Hematopoietic multipotent progenitor cell treated with erythropoietin and hydrocortisone succinate and interleukin-3 and kit ligand, for 15 days (in vitro differentiated cells): ENCODE results near the gene CBX6.
"Not testable (repeated sequence)": the region's sequence is repeated elsewhere in the genome, so short reads cannot be mapped to it uniquely, and the experiment has no call there.

Experiments used
- DNase-seq: peaks from one replicate; pipeline ENCODE4 v3.0.0-alpha.2; 2015; ENCODE audit warnings: low spot score

Gene CBX6

DNA sequence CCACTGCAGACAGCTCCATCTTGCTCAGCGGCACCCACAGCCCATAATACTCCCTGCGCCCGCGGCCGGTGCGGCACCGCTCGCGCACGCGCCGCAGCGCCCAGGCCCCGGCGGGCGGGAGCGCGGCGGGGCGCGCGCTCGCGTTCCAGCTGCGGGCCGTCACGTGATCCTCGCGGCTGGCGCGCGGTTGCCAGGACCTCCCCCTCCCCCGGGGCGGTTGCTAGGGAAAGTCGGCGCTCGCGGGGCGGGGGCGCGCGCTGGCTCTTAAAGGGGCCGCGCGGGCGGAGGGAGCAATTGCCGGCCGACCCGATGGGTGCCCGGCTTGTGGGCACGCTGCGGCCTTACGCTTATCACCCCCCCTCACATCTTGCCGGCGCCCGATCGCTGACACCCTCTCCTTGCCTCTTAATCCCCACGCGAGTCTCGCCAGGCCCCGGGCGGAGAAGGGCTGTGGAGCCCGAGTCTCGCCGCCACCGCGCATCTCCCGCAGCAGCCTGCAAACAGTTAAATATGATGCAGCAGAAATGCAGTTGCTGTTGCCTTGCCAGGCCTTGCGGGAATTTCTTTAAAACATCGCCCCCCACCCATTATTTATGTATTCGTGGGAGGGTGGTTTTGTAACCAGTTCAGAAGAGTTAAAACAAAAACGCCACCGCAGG lies at the start of gene CBX6:
TSS of gene CBX6 (minus strand) at position 45 of the 659 bp plus-strand sequence. CDS start at position 19, 26 bp downstream.
- DNase-seq, result peak; percentile 81

DNA sequence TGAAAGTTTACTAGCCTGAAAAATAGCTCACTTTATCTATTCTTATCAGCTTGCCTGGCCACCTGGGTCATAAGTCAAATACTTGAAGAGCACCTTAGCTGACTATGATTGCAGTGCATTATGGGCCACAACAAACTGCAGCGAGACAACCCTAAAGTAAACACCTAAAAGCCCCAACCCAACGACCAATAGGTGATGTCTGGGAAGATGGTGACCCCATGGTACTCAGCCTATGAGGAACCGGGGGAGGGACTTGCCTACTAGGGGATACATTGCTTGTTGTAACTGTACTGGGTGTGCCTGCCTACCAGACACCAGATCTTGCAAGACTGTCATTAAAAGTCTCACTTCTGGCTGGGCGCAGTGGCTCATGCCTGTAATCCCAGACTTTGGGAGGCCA lies 49.8 kb upstream of the CBX6 start:
- no peak for DNase-seq

DNA sequence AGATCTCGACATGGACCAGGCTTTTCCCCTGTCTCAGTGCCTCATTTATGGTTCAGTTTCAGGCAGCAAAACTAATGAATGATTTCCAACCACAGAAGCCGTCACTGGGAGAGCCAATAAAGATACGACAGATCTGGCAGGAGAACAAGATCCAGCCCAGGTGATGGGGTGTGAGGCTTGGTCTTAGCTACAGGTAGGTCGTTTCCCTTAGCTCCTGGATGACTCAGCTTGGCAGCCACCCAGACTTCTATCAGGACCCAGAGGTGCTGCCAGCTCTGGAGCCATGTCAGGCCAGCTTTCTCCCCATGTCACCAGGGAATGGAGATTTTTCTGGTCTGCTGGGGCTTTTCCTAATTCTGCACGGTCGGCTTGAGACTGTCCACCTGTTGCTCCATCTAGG lies 49.1 kb upstream of the CBX6 start:
- DNase-seq, result no peak

DNA sequence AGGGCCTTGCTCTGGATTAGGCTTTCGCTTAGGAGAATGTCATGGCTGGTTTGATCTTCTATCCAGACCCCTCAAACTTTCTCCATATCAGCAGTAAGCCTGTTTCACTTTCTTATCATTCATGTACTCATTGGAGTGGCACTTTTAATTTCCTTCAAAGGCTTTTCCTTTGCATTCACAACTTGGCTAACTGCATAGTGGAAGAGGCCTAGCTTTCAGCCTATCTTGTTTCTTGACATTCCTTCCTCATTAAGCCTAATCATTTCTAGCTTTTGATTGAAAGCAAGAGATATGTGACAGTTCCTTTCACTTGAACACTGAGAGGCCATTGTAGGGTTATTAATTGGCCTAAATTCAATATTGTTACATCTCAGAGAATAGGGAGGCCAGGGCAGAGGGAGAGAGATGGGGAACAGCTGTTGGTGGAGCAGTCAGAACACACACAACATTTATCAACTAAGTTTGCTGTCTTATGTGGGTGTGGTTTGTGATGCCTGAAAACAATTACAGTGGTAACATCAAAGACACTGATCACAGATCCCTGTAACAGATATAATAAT lies 47.7 kb upstream of the CBX6 start:
- DNase-seq, result no peak

DNA sequence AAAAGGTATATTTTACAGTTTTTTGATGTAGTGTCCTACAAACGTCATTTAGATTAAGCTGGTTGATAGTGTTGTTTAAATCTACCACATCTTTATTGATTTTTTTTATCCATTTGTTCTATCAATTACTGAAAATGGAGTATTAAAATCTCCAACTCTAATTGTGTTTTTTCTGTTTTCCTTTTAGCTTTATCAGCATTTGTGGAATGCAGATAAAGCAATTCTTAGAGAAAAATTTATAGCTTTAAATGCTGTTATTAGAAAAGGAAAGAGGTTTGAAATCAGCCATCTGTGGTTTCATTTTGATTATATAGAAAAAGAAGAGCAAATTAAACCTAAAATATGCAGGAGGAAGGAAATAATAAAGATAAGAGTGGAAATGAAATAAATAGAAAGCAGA lies 39.4 kb upstream of the CBX6 start:
- DNase-seq, result no peak

DNA sequence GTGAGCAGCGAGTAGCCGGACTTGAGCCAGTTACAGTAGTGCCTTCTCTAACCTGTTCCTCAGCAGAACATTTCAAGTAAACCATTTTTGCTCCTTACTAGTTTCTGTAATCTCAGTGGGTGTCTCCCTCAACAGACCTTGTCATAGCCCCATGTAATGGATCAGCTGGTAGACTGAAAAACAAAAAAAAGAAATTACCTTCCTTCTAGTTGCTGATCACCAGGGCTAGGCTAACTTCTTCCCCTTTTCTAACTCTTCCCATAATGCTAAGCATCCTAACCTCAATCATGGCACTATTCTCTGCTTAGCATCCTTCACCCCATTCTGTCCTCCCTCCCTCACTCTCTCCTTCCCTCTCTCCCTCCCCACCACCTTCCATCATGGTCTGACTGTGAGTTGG lies 35.8 kb upstream of the CBX6 start:
- DNase-seq, result no peak

DNA sequence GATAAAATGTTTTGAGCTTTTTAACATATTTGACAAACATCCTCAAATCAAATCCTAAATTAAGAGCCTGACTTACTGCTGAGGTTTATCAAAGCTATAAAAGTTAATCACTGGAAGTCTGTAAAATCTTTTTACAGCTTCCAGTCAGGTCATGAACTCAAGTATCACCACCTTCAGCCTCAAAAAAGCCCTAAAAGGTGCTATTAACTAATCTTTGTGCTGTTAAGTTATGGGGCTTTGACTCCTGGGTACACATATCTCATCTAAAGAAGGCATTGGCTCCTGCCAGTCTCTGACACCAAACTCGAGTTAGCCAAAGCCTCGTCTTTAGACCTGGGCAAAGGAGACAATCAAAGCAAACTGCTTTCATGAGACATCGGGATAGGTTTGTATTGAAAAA lies 34.0 kb upstream of the CBX6 start:
- DNase-seq, result no peak

DNA sequence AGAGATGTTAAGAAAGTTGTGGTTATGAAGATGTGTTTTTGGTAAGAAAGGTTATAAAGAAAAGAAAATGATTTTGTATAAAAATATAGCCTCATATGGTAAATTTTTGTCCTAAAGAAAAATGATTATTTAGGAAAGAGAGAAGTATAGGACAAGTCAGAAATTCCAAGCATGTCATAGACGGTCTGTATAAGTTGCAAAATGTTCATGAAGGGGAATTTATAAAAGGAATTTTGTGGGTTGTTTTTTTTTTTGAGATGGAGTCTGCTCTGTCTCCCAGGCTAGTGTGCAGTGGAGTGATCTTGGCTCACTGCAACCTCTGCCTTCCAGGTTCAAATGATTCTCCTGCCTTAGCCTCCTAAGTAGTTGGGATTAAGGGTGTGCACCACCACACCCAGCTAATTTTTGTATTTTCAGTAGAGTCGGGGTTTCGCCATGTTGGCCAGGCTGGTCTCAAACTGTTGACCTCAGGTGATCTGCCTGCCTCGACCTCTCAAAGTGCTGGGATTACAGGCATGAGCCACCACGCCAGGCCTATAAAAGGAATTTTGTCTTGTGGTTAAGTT lies 32.1 kb upstream of the CBX6 start:
- not testable (repeated sequence) for DNase-seq

DNA sequence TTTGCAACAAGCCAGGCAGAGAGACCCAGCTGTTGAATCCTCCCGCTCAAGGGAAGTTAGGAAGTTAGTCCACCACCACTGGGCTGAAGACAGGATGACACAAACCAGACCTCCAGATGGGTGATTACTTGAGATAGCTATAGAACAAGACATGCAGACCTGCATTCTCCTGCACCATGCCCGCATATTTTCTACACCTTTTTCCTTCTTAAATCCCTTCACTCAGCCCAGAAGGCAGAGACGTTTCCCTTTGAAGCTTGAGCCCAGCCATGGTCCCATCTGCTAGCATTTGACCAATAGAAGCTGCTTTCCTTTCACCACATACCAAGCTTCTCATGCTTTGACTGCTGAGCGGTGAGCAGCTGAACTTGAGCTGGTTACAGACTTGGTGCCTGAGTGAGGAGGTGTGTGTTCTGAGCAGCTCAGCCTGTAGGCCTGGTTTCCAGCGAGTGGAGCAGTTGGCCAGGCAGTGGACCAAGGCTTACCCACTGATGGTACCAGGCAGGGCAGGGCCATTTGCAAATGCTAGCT lies 29.2 kb upstream of the CBX6 start:
- no peak for DNase-seq

DNA sequence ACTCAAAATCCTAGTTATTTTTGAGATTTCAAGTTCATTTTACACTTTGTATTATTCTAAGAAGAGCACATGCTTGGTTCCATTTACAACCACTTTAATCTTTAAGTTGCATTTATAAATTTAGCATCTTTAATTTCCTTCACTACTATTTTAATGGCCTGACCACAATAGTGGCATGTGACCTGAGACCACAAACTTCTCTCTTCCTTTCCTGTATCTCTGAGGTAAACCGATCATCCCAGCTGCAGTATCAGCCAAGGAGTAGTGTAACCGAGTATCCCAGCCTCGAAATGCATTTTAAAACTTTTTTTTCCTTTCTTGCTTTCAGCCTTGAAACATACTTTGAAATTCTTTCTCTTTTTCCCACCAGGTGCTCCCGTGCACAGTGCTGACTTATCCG lies 28.7 kb upstream of the CBX6 start:
- DNase-seq, result no peak

DNA sequence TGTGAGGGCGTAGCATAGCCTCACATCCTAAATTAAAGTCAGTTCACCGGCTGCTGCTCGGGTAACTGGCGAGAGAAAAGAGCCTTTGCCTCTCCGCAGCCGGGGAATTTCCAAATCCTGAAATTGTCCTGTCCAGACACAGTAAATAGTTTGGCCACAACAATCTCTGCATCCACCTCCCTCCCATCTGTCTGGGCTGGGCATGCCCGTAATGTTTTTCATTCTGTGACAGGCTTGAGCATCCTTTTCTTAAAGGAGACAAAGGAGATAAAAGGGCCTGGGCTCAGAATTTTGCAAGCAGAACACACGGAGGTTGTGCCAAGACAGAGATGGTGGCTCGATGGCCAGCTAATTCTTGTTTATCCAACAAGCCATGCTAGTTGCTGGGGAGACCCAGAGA lies 19.2 kb upstream of the CBX6 start:
- DNase-seq, result no peak

DNA sequence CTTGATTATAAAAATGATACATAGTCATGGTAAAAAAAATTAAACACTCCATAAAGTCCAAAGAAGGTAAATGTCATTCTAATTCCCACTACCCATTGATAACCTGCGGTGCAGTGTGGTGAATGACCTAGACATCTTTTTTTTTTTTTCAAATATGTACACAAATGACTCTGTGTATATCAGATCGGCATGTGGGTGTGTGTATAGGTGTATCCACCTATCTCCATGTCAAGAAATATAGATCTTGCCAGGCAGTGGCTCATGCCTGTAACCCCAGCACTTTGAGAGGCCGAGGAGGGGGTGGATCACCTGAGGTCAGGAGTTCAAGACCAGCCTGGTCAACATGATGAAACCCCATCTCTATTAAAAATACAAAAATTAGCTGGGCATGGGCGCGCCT lies 18.4 kb upstream of the CBX6 start:
- no peak for DNase-seq

DNA sequence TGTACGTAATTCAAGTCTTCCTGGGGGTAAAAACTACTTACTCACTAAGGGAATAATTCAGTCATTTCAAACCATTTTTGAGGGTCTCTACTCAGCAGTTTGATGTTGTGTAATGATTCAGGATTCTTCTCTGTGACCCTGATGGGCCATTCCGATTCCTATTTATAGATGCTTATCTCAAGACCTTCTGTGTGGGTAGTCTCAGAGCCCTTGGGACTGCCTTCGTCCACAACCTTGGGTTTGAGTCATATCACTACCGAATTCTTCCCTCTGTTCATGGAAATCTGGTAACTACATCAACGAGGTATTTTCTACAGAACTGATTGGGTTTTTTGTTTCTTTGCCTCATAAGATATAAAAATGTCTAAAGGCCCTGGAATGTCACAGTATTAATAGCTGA lies 14.3 kb upstream of the CBX6 start:
- DNase-seq, result no peak

DNA sequence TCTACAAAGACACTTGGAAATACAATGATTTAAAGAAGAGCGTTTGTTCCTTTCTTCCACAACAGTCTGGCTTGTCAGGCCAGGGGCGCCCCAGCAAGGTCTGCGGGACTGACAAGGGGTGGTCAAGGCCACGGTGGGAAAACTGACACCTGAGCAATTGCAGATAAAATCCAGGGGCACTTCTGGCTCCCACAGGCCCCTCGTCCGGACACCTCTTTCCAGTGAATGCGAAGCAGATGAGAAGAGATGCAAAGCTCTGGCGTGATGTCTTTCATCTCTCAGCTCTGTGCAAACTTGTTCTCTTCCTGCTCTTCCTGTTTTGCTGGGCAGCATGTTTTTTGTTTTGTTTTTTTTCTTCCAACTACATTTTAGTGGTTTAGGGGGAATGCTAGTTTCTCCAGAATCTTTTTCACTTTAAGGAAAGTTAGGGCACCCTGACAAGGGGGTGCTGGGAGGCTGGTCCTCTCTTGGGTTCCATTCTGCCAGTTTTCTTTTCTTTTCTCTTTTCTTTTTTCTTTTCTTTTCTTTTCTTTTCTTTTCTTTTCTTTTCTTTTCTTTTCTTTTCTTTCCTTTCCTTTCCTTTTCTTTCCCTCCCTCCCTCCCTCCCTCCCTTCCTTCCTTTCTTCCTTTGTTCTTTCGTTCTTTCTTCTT lies 11.1 kb upstream of the CBX6 start:
- no peak for DNase-seq

DNA sequence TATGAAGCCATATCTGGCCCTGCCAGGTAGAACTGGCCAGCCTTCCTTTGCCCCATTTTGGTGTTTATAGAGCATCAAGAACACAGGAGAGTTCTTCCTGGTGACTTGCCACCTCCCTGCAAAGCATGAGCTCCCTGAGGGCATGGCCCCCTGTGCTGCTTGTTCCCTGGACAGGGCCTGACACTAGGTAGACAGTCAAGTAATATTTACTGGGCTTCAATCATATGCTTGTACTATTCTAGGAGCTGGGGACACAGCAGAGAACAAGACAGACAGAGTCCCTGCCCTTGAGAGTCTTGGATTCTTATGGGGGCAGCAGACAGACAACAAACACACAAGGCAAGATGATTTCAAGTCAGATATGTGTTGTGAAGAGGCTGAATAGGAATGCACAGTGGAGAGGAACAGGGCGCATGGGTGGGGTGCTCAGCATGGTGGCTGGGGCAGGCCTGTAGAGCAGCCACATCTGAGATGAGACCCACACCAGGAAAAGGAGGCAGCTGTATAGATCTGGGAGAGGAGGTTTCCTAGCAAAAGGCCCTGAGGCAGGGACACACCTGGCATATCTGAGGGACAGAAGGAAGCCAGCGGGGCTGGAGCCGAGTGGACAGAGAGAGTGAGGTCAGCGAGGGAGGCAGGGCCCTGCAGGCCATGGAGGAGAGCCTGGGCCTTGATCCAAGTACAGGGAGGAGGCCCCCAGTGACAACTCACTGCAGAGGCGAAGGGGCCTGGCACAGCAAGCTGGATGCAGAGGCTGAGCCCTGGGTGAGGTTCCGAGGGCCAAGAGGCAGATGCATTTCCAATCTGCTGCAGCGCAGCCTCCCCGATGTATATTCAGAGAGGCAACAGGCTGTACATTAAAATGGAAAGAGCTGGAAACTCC lies 10.2 kb upstream of the CBX6 start:
- no peak for DNase-seq

DNA sequence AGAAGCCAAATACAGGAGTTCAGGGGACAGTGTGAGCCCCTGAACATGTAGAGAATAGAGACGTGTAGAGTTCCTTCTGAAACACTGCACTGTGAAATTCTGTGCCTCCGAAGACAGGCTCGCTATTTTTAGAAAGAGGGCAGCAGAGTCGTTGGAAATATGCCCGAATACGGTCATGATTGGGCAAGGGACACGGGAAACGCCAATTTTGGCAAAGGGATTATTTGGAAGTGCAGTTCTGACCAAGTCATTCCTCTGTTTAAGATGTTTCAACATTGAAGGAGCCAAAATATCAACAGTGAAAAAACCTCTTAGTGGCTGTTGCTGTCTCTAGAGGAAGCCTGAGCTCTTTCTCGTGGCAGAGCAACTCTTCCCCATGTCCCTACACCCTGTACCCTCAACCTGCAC lies 9.5 kb upstream of the CBX6 start:
- no peak for DNase-seq

DNA sequence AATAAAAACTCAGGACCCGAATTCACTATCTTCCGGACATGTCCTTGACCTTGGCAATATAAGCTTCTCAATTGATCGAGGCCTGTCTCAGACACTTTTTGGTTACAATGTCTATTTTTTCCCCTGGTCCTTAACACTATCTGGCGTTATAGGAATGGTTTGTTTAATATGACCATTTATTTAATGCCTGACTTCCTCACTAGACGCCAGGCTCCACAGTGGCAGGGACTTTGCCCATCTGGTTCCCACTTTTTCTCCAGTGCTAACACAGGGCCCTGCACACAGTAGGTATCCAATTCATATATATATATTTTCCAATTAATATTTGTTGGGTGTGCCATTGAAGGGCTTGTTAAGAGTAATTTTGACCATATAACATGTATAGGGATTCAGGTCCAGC lies 7.9 kb upstream of the CBX6 start:
- DNase-seq, result no peak

DNA sequence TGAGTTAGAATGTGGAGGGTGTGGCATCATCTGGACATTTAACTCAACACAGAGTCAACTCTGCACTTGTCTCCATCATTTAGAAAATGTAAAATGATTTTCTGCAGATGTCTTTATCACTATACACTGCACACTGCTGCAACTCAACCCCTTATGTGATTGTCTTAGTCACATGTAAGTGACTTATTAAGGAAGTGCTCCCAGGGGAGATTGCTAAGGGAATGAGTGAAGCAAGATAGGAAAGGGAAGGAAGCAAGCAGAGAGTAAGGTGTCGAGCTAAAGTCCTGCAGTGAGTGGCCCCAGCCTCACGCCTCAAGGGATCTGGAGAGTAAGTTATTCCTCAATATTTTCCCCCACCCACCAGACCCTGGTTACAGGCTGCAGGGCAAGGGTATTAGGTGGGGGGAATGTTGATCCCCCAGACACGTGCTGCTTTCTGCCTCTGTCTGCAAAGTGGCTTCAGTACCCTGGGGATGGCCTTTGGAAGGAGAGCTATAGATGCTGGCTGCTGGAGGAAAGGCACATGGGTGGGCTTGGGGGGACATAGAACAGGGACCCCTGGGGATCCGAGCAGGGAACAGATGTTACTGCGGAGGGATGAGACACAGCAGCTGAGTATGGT lies 7.2 kb upstream of the CBX6 start:
- DNase-seq, result no peak

DNA sequence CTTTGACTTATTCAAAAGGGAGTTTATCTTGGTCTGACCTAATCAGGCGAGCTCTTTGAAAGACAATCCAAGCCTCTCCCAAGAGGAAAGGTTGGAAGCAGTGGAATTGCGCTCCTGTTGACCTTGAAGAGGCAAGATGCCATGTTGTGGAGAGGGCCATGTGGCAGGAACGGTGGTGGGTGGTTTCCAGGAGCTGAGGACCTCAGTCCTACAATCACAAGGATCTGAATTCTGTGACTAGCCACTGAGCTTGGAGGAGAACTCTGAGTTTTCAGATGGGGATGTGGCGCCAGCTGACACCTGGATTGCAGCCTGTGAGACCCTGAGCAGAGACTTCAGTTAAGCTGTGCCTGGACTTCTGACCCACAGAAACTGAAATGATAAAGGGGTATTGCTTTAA lies 6.0 kb upstream of the CBX6 start:
- no peak for DNase-seq

DNA sequence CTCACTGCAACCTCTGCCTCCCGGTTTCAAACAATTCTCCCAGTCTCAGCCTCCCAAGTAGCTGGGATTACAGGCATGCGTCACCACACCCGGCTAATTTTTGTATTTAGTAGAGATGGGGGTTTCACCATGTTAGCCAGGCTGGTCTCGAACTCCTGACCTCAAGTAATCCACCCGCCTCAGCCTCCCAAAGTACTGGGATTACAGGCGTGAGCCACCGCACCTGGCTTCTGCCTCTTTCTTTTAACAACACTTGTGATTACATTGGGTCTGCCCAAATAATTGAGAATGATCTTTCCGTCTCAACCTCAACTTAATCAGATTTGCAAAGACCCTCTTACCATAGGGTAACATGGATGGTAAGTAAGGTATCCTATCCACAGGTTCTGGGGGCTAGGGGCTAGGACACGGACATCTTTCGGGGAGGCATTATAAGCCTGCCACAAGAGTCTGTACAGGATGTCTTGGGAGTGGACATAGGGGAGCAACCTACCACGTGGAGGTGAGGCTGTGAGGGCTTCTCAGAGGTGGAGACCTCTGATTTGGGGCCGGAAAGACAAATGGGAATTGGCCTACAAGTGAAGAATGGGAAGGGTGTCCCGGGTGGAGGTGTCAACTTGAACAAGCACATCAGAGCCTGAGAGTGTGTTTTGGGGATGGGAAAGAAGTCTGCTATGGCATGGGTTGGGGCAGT lies 2.7 kb upstream of the CBX6 start:
- DNase-seq, result no peak
